Activated CD8-positive, alpha-beta T cell treated with anti-CD3 and anti-CD28 coated beads, Interleukin-2, amount 10 ng/mL, durations not matched to agents 7 days and 5 days (primary cell): ENCODE data around the gene SLC24A4. TPM values are rescaled to one million over a fixed set of nuclear protein-coding genes. Genes with fewer than 3 reads are reported as not detected.
A peak's percentile ranks its signal among the peaks of the same experiment; 100 is the strongest.

ENCODE experiments used
- ATAC-seq: fragments of 150-1000 bp; cut with Tn5 transposase; one replicate; pipeline ENCODE4 v1.10.0; 2021; ENCODE audit warnings: moderate library complexity
- CTCF ChIA-PET: fragments of 350-600 bp; sonication (Branson Sonifier 250); formaldehyde crosslinking; loops from one replicate; lab custom pipeline; 2021; ENCODE audit warnings: antibody characterized with exemption; lab: Charles Lee
- POLR2A ChIA-PET: fragments of 350-600 bp; sonication (Branson Sonifier 250); formaldehyde crosslinking; loops from one replicate; lab custom pipeline; 2021; ENCODE audit warnings: antibody characterized with exemption; lab: Charles Lee
- DNase-seq: peaks from one replicate; pipeline ENCODE4 v3.0.0-alpha.2; 2020
- H3K27ac Mint-ChIP-seq: one replicate; pipeline ENCODE4 v1.8.0; 2021; ENCODE audit warnings: mild to moderate bottlenecking, mixed read lengths
- H3K27me3 Mint-ChIP-seq: one replicate; pipeline ENCODE4 v1.8.0; 2021; ENCODE audit warnings: low read depth, mixed read lengths
- H3K36me3 Mint-ChIP-seq: one replicate; pipeline ENCODE4 v1.8.0; 2021; ENCODE audit warnings: low read depth, mixed read lengths
- H3K4me1 Mint-ChIP-seq: one replicate; pipeline ENCODE4 v1.8.0; 2021; ENCODE audit warnings: low read depth, mixed read lengths
- H3K4me3 Mint-ChIP-seq: one replicate; pipeline ENCODE4 v1.8.0; 2021; ENCODE audit warnings: mild to moderate bottlenecking, mixed read lengths
- H3K9me3 Mint-ChIP-seq: one replicate; pipeline ENCODE4 v1.8.0; 2022; ENCODE audit warnings: mixed read lengths; ENCODE audit not compliant: insufficient read depth
- total RNA-seq, 2 experiments: library from RNA; stranded (reverse); gene quantifications; one replicate each; pipeline ENCODE4 v1.2.3, GENCODE V29; 2021

The SLC24A4 gene
- total RNA-seq, 2 experiments from 2014 or later: 0.05 TPM; not detected in 1

GRCh38 chr14:92447416-92448197 lies 124.6 kb downstream of the SLC24A4 start:
- POLR2A ChIA-PET: interaction anchor here (0.8 kb wide), 1 partner anchor 139 kb away, joined by 3 read pairs; no protein-coding TSS in a partner anchor
- H3K4me3 Mint-ChIP-seq: no peak overlapping the region
- ATAC-seq (no peak), DNase-seq (no peak)
- CTCF ChIA-PET: no interaction called here
- H3K36me3 Mint-ChIP-seq: no peaks in the 10 kb centered on the region
- no peaks in the 10 kb centered on the region for H3K27me3 Mint-ChIP-seq
- no peak overlapping the region for H3K27ac Mint-ChIP-seq
- no peaks in the 10 kb centered on the region for H3K9me3 Mint-ChIP-seq
- peaks cover 6% of the 10 kb centered on the region for H3K4me1 Mint-ChIP-seq

GRCh38 chr14:92448786-92449185 lies 125.8 kb downstream of the SLC24A4 start:
- Mint-ChIP-seq H3K4me1 (peaks cover 6% of the 10 kb centered on the region), H3K4me3 (no peak overlapping the region), H3K9me3 (no peaks in the 10 kb centered on the region), H3K36me3 (no peaks in the 10 kb centered on the region), H3K27ac (no peak overlapping the region), H3K27me3 (no peaks in the 10 kb centered on the region)
- ChIA-PET POLR2A (interaction anchor here (0.6 kb wide), 1 partner anchor 316 kb away, joined by 3 read pairs; no protein-coding TSS in a partner anchor), CTCF (no interaction called here)
- no peak for ATAC-seq
- DNase-seq: no peak

GRCh38 chr14:92449404-92450181 lies 126.6 kb downstream of the SLC24A4 start:
- ChIA-PET CTCF (no interaction called here), POLR2A (no interaction called here)
- Mint-ChIP-seq H3K27ac (no peak overlapping the region), H3K4me3 (no peak overlapping the region), H3K27me3 (no peaks in the 10 kb centered on the region), H3K4me1 (peaks cover 6% of the 10 kb centered on the region), H3K36me3 (no peaks in the 10 kb centered on the region), H3K9me3 (no peaks in the 10 kb centered on the region)
- DNase-seq: no peak
- no peak for ATAC-seq

- DNase-seq (no peak), ATAC-seq (no peak)
- ChIA-PET POLR2A (no interaction called here), CTCF (no interaction called here)
- H3K4me3 Mint-ChIP-seq: no peak overlapping the region
- H3K36me3 Mint-ChIP-seq: no peaks in the 10 kb centered on the region
- peaks cover 6% of the 10 kb centered on the region for H3K4me1 Mint-ChIP-seq
- H3K27ac Mint-ChIP-seq: no peak overlapping the region
- no peaks in the 10 kb centered on the region for H3K27me3 Mint-ChIP-seq
- no peaks in the 10 kb centered on the region for H3K9me3 Mint-ChIP-seq
Measured at GRCh38 chr14:92450351-92451070, 127.5 kb downstream of the SLC24A4 start.

GRCh38 chr14:92451245-92451644 lies 128.3 kb downstream of the SLC24A4 start:
- no peaks in the 10 kb centered on the region for H3K36me3 Mint-ChIP-seq
- POLR2A ChIA-PET: no interaction called here
- H3K9me3 Mint-ChIP-seq: no peaks in the 10 kb centered on the region
- DNase-seq: no peak
- H3K27me3 Mint-ChIP-seq: no peaks in the 10 kb centered on the region
- peaks cover 6% of the 10 kb centered on the region for H3K4me1 Mint-ChIP-seq
- no peak overlapping the region for H3K4me3 Mint-ChIP-seq
- H3K27ac Mint-ChIP-seq: no peak overlapping the region
- CTCF ChIA-PET: no interaction called here
- ATAC-seq: no peak

GRCh38 chr14:92451755-92452154 lies 128.8 kb downstream of the SLC24A4 start:
- CTCF ChIA-PET: no interaction called here

GRCh38 chr14:92452471-92452870 lies 129.5 kb downstream of the SLC24A4 start:
- H3K36me3 Mint-ChIP-seq: no peaks in the 10 kb centered on the region
- ChIA-PET CTCF (no interaction called here), POLR2A (no interaction called here)
- no peaks in the 10 kb centered on the region for H3K27me3 Mint-ChIP-seq
- DNase-seq (no peak), ATAC-seq (no peak)
- H3K4me1 Mint-ChIP-seq: no peaks in the 10 kb centered on the region
- no peaks in the 10 kb centered on the region for H3K9me3 Mint-ChIP-seq
- no peak overlapping the region for H3K4me3 Mint-ChIP-seq
- H3K27ac Mint-ChIP-seq: no peak overlapping the region

More at GRCh38 chr14:92451755-92452154, 128.8 kb downstream of the SLC24A4 start:
- no peaks in the 10 kb centered on the region for H3K9me3 Mint-ChIP-seq
- DNase-seq: no peak
- no peak overlapping the region for H3K27ac Mint-ChIP-seq
- no peak for ATAC-seq
- H3K36me3 Mint-ChIP-seq: no peaks in the 10 kb centered on the region
- H3K4me1 Mint-ChIP-seq: peaks cover 1% of the 10 kb centered on the region
- H3K27me3 Mint-ChIP-seq: no peaks in the 10 kb centered on the region
- H3K4me3 Mint-ChIP-seq: no peak overlapping the region
- POLR2A ChIA-PET: no interaction called here

GRCh38 chr14:92453691-92454090 lies 130.7 kb downstream of the SLC24A4 start:
- Mint-ChIP-seq H3K9me3 (no peaks in the 10 kb centered on the region), H3K36me3 (no peaks in the 10 kb centered on the region), H3K4me1 (no peaks in the 10 kb centered on the region), H3K4me3 (no peak overlapping the region), H3K27me3 (no peaks in the 10 kb centered on the region), H3K27ac (no peak overlapping the region)
- CTCF ChIA-PET: no interaction called here
- no peak for ATAC-seq
- DNase-seq: no peak
- POLR2A ChIA-PET: no interaction called here

- ChIA-PET POLR2A (no interaction called here), CTCF (no interaction called here)
- Mint-ChIP-seq H3K27ac (no peak overlapping the region), H3K36me3 (no peaks in the 10 kb centered on the region), H3K4me1 (peaks cover 6% of the 10 kb centered on the region), H3K9me3 (no peaks in the 10 kb centered on the region), H3K4me3 (no peak overlapping the region), H3K27me3 (no peaks in the 10 kb centered on the region)
- no peak for DNase-seq
- no peak for ATAC-seq
Measured at GRCh38 chr14:92455231-92455630, 132.3 kb downstream of the SLC24A4 start.

GRCh38 chr14:92456215-92457015 lies 133.4 kb downstream of the SLC24A4 start:
- Mint-ChIP-seq H3K4me1 (peaks cover 7% of the 10 kb centered on the region), H3K4me3 (no peak overlapping the region), H3K27me3 (no peaks in the 10 kb centered on the region), H3K9me3 (no peaks in the 10 kb centered on the region), H3K36me3 (no peaks in the 10 kb centered on the region), H3K27ac (no peak overlapping the region)
- DNase-seq (no peak), ATAC-seq (peak; percentile 20)
- CTCF ChIA-PET: interaction anchor here (1.2 kb wide), 1 partner anchor 10 kb away, joined by 3 read pairs; no protein-coding TSS in a partner anchor
- POLR2A ChIA-PET: no interaction called here

GRCh38 chr14:92457016-92457565 lies 134.1 kb downstream of the SLC24A4 start:
- Mint-ChIP-seq H3K4me3 (no peak overlapping the region), H3K27me3 (no peaks in the 10 kb centered on the region), H3K27ac (no peak overlapping the region), H3K36me3 (no peaks in the 10 kb centered on the region), H3K4me1 (peaks cover 9% of the 10 kb centered on the region), H3K9me3 (no peaks in the 10 kb centered on the region)
- no peak for ATAC-seq
- ChIA-PET POLR2A (no interaction called here), CTCF (interaction anchor here (1.2 kb wide), 1 partner anchor 9 kb away, joined by 3 read pairs; no protein-coding TSS in a partner anchor)
- no peak for DNase-seq
